K562 (cell line): ENCODE measurements around the gene MSH3. TPM values are rescaled to one million over a fixed set of nuclear protein-coding genes. Genes with fewer than 3 reads are reported as not detected.

Source experiments
- ATAC-seq: fragments of 200-7000 bp; cut with Tn5 transposase; 3 replicates; pipeline ENCODE4 v1.9.1; 2020; ENCODE audit warnings: moderate library complexity
- BruUV-seq: library from RNA; stranded (reverse); fragments of 400-500 nt; replicated peaks from 2 replicates; lab custom pipeline; 2021; lab: Mats Ljungman, UMichigan
- CTCF ChIA-PET: fragments of 300-600 bp; formaldehyde crosslinking; extraction: SDS; loops from one replicate; lab custom pipeline; 2021; ENCODE audit warnings: low intra/inter-chr PET ratio; lab: Yijun Ruan, JAX
- POLR2A ChIA-PET: fragments of 300-600, 350-650 bp; sonication (Branson Sonifier 250); formaldehyde crosslinking; extraction: SDS; loops from one replicate; lab custom pipeline; 2021; ENCODE audit warnings: antibody characterized with exemption, inconsistent platforms; lab: Yijun Ruan, JAX
- DNase-seq, 4 experiments: peaks; one replicate each; pipeline versions ENCODE4 v3.0.0 to v3.0.0-alpha.2; 2011 to 2018; ENCODE audit warnings: low spot score in 3 of 4, mixed read lengths in 3 of 4; ENCODE audit errors: extremely low read depth in 1 of 4
- FAIRE-seq: peaks from 2 replicates; lab custom pipeline; 2011; peaks lifted over from hg19 to GRCh38; lab: Jason Lieb, UNC
- H2AFZ ChIP-seq: 2 replicates; pipeline ENCODE4 v1.6.0; 2011; ENCODE audit warnings: low read depth, low read length, control low read depth, inconsistent platforms
- H3K27ac ChIP-seq: fragments of 200-600 bp; 3 replicates; pipeline ENCODE4 v1.8.0; 2011; ENCODE audit warnings: low read depth, mild to moderate bottlenecking, control low read depth, inconsistent platforms, low read length, moderate library complexity, mixed read lengths; ENCODE audit errors: extremely low read depth
- H3K27me3 ChIP-seq, 2 experiments: fragments of 300-600 bp in 1 of 2; 2 replicates in 1 of 2; 3 replicates in 1 of 2; pipeline versions ENCODE4 v1.6.0 to v1.8.0; 2011; ENCODE audit warnings: inconsistent platforms in 2 of 2, low read length in 2 of 2, mild to moderate bottlenecking in 1 of 2, mixed read lengths in 1 of 2, moderate library complexity in 1 of 2; ENCODE audit not compliant: control insufficient read depth in 2 of 2, insufficient read depth in 2 of 2
- H3K36me3 ChIP-seq: fragments of 300-600 bp; 3 replicates; pipeline ENCODE4 v1.8.0; 2011; ENCODE audit warnings: mild to moderate bottlenecking, low read length, inconsistent platforms; ENCODE audit not compliant: control insufficient read depth, insufficient read depth
- H3K4me1 ChIP-seq, 2 experiments: fragments of 200-600 bp in 1 of 2; replicated peaks in 1 of 2; 2 replicates in 1 of 2; 3 replicates in 1 of 2; pipeline versions ENCODE4 v1.5.1 to v1.8.0; 2011; ENCODE audit warnings: inconsistent platforms in 2 of 2, low read length in 2 of 2, mild to moderate bottlenecking in 1 of 2, mixed read lengths in 1 of 2, moderate library complexity in 1 of 2; ENCODE audit not compliant: control insufficient read depth in 2 of 2, insufficient read depth in 2 of 2
- H3K4me2 ChIP-seq: 2 replicates; pipeline ENCODE4 v1.6.1; 2011; ENCODE audit warnings: low read length, control low read depth, inconsistent platforms, mixed read lengths; ENCODE audit not compliant: insufficient read depth
- H3K4me3 ChIP-seq: fragments of 200-600 bp; sonication (generic), shearing (Covaris generic); 2 replicates; pipeline ENCODE4 v1.5.1; 2016; ENCODE audit warnings: control low read depth, inconsistent platforms
- H3K79me2 ChIP-seq: fragments of 200-600 bp; 3 replicates; pipeline ENCODE4 v1.8.0; 2011; ENCODE audit warnings: low read length, inconsistent platforms; ENCODE audit not compliant: control insufficient read depth, insufficient read depth
- H3K9ac ChIP-seq, 2 experiments: 2 replicates each; pipeline versions ENCODE4 v1.6.0 to v1.6.1; 2011; ENCODE audit warnings: low read depth in 2 of 2, low read length in 2 of 2, control low read depth in 1 of 2, inconsistent platforms in 1 of 2, mild to moderate bottlenecking in 1 of 2, mixed read lengths in 1 of 2; ENCODE audit not compliant: insufficient read depth in 1 of 2
- H3K9me1 ChIP-seq: one replicate; pipeline ENCODE4 v1.6.0; 2011; ENCODE audit warnings: inconsistent platforms, mild to moderate bottlenecking, low read length, moderate library complexity; ENCODE audit not compliant: control insufficient read depth, insufficient read depth
- H3K9me3 ChIP-seq: replicated peaks from 2 replicates; pipeline ENCODE4 v1.5.1; 2011; ENCODE audit warnings: low read depth, low read length, inconsistent platforms; ENCODE audit not compliant: control insufficient read depth, insufficient read depth
- H4K20me1 ChIP-seq: replicated peaks from 2 replicates; pipeline ENCODE4 v1.6.1; 2011; ENCODE audit warnings: low read length, inconsistent platforms, mixed read lengths; ENCODE audit not compliant: control insufficient read depth, insufficient read depth
- ETS1 ChIP-seq: conservative IDR thresholded peaks from 2 replicates; pipeline ENCODE4 v1.6.1; 2011; ENCODE audit warnings: low read depth, mild to moderate bottlenecking, low read length; ENCODE audit not compliant: control insufficient read depth
- FOXA1 ChIP-seq: fragments of 450-650 bp; IDR thresholded peaks from 2 replicates; pipeline ENCODE4 v1.6.1; 2016; ENCODE audit warnings: mild to moderate bottlenecking, borderline replicate concordance
- FOXP1 ChIP-seq: sonication (generic); formaldehyde crosslinking; IDR thresholded peaks from 2 replicates; pipeline ENCODE4 v1.8.0; 2022; ENCODE audit warnings: mild to moderate bottlenecking, missing genetic modification reagents
- MIER1 ChIP-seq: fragments of 450-650 bp; IDR thresholded peaks from 2 replicates; pipeline ENCODE4 v1.6.1; 2016; ENCODE audit warnings: antibody characterized with exemption, mild to moderate bottlenecking, low read depth
- NFE2L1 ChIP-seq: fragments of 450-650 bp; IDR thresholded peaks from 2 replicates; pipeline ENCODE4 v1.6.1; 2016; ENCODE audit warnings: missing genetic modification characterization, low read depth, mild to moderate bottlenecking, missing compliant biosample characterization, moderate library complexity, borderline replicate concordance
- RERE ChIP-seq: sonication (generic); formaldehyde crosslinking; IDR thresholded peaks from 2 replicates; pipeline ENCODE4 v1.8.0; 2023; ENCODE audit warnings: missing genetic modification reagents, mild to moderate bottlenecking, borderline replicate concordance
- TRIM28 ChIP-seq: fragments of 450-650 bp; IDR thresholded peaks from 2 replicates; pipeline ENCODE4 v1.6.1; 2017
- ZBTB12 ChIP-seq: fragments of 250-450 bp; sonication (Bioruptor Pico); IDR thresholded peaks from 2 replicates; pipeline ENCODE4 v1.4.0; 2020
- WGBS: fragments of 100-300 bp; shearing (Covaris generic); methylation state at CpG from one replicate; pipeline ENCODE4 v1.1.6; 2016; ENCODE audit warnings: low coverage, mixed read lengths; ENCODE audit not compliant: insufficient coverage; ENCODE audit errors: missing lambda C conversion rate; 5-methylcytosine and 5-hydroxymethylcytosine counted together
- in situ Hi-C: fragments of 300-500 bp; cut with MboI; formaldehyde crosslinking; loops from 4 replicates; pipeline ENCODE4 v1.15.0; 2018; ENCODE audit warnings: inconsistent platforms, mixed read lengths
- intact Hi-C: fragments of 100-400 bp; cut with micrococcal nuclease; formaldehyde crosslinking; loops from 2 replicates; pipeline ENCODE4 v1.14.2; 2022
- polyA plus RNA-seq, 8 experiments: library from polyadenylated mRNA; depleted of rRNA in 4 of 8; stranded (reverse) in 5 of 8; unstranded in 3 of 8; fragments of >200 nt; fragmentation: Nextera tagmentation in 2 of 8; fragmentation: Illumina TruSeq in 1 of 8; extraction: Ambion mirVana in 2 of 8; extraction: Trizol in 1 of 8; gene quantifications; 2 replicates each; pipeline versions ENCODE4 v1.2.1 to v1.2.3, GENCODE V29; 2011 to 2014; ENCODE audit warnings: inconsistent platforms in 1 of 8, missing spikeins in 1 of 8
- total RNA-seq, 7 experiments: library from RNA; depleted of rRNA in 6 of 7; stranded (reverse); fragments of >200 nt in 6 of 7; fragmentation: Illumina TruSeq in 2 of 7; extraction: Trizol in 2 of 7; gene quantifications; 2 replicates each; pipeline versions ENCODE4 v1.2.1 to v1.2.3, GENCODE V29; 2011 to 2021; ENCODE audit warnings: low replicate concordance in 1 of 7
- TF ChIP-seq, protein P1 (sequence below): sonication (generic); formaldehyde crosslinking; IDR thresholded peaks from 2 replicates; pipeline ENCODE4 v1.8.0; 2022; ENCODE audit warnings: mild to moderate bottlenecking, missing genetic modification reagents
- TF ChIP-seq, protein P2 (sequence below): fragments of 450-650 bp; IDR thresholded peaks from 2 replicates; pipeline ENCODE4 v1.6.1; 2016; ENCODE audit warnings: antibody characterized with exemption

The MSH3 gene
- total and polyA plus RNA-seq, 9 of the 15 experiments (the other 6 are each of a cell fraction or from before 2014, with no cell fraction given): 3.9 to 17.2 (median 13.2) TPM

GRCh38 chr5:80713631-80714030, 59.2 kb downstream of the MSH3 start (continued):
- no peak for TF ChIP-seq ETS1
- TF ChIP-seq, protein P1, sequence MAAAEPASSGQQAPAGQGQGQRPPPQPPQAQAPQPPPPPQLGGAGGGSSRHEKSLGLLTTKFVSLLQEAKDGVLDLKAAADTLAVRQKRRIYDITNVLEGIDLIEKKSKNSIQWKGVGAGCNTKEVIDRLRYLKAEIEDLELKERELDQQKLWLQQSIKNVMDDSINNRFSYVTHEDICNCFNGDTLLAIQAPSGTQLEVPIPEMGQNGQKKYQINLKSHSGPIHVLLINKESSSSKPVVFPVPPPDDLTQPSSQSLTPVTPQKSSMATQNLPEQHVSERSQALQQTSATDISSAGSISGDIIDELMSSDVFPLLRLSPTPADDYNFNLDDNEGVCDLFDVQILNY (CRISPR knock-in tag): no peak
- no peak for TF ChIP-seq TRIM28
- TF ChIP-seq FOXP1: no peak
- no peak for TF ChIP-seq MIER1
- no peak for TF ChIP-seq NFE2L1
- TF ChIP-seq FOXA1: no peak

DNA sequence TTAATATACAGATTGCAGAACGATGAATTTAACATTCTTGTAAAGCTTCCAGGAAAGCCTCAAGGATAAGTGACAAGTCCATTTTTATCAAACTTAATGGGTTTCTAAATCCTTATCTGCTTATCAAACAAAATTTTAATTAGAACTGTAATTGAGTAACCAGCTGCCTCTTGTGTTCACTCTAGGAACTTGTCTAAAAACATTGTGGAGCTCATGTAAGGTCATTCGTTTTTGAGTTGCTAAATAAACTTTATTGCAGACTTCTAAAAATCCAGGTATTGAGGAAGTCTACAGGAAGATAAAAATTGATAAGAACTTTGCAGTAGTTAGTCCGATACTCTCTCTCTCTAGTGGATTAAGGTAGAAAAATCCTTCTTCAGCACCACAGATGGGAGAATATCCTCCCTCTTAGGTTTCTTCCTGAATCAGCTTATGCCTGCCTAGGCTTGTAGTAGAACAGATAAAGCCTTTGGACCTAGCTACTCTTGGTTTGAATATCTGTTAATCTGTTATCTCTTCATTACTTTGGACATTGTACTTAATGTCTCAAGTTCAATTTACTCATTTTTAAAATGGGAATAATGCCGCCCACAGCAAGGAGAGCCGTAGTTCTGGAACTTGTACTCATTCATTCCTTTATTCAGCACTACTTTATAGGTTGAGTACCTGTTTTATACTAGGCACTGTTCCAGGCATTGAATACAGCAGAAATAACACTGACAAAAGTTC, 60.3 kb downstream of the MSH3 start:
- FAIRE-seq: no peak
- TF ChIP-seq RERE (no peak), ZBTB12 (no peak)
- TF ChIP-seq, protein P2, sequence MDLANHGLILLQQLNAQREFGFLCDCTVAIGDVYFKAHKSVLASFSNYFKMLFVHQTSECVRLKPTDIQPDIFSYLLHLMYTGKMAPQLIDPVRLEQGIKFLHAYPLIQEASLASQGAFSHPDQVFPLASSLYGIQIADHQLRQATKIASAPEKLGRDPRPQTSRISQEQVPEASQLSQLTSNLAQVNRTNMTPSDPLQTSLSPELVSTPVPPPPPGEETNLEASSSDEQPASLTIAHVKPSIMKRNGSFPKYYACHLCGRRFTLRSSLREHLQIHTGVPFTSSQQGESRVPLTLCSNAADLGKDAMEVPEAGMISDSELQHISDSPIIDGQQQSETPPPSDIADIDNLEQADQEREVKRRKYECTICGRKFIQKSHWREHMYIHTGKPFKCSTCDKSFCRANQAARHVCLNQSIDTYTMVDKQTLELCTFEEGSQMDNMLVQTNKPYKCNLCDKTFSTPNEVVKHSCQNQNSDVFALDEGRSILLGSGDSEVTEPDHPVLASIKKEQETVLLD: no peak

More for the DNA sequence above, 60.3 kb downstream of the MSH3 start:
- Histone ChIP-seq H3K4me1 (no peaks in the 10 kb centered on the region), H3K79me2 (no peaks in the 10 kb centered on the region), H3K27me3 (no peaks in the 10 kb centered on the region), H2AFZ (no peak overlapping the region), H3K9ac (no peak overlapping the region), H3K9me1 (no peaks in the 10 kb centered on the region), H3K4me2 (no peak overlapping the region), H3K36me3 (peaks cover 14% of the 10 kb centered on the region), H3K4me3 (no peak overlapping the region), H3K27ac (no peak overlapping the region), H3K9me3 (no peaks in the 10 kb centered on the region), H4K20me1 (no peaks in the 10 kb centered on the region)
- in situ Hi-C loops (no loop called here), intact Hi-C loops (no loop called here)
- ChIA-PET CTCF (no interaction called here), POLR2A (interaction anchor here (0.6 kb wide), 1 partner anchor 47 kb away, joined by 3 read pairs; no protein-coding TSS in a partner anchor)
- 82% methylated on average over 5 of the region's 5 CpGs for WGBS
- DNase-seq: no peak
- no peak for ATAC-seq
- BruUV-seq: no TSS peak
